HepG2 (cell line): Measurements from ENCODE around the gene LYRM2. TPM values are rescaled to one million over a fixed set of nuclear protein-coding genes. Genes with fewer than 3 reads are reported as not detected.

ENCODE experiments used
- ATAC-seq: fragments of 200-7000 bp; cut with Tn5 transposase; 3 replicates; pipeline ENCODE4 v1.9.1; 2020; ENCODE audit warnings: mild to moderate bottlenecking, moderate library complexity
- BruUV-seq: library from RNA; stranded (reverse); fragments of 400-500 nt; replicated peaks from 2 replicates; lab custom pipeline; 2021; lab: Mats Ljungman, UMichigan
- CTCF ChIA-PET: fragments of 300-600 bp; formaldehyde crosslinking; extraction: SDS; loops from one replicate; lab custom pipeline; 2021; ENCODE audit warnings: low total read pairs, inconsistent platforms, low intra/inter-chr PET ratio; lab: Yijun Ruan, JAX
- POLR2A ChIA-PET: fragments of 350-600 bp; sonication (Branson Sonifier 250); formaldehyde crosslinking; loops from one replicate; lab custom pipeline; 2020; ENCODE audit warnings: antibody characterized with exemption, inconsistent platforms; lab: Yijun Ruan, JAX
- DNase-seq: peaks from one replicate; pipeline ENCODE4 v3.0.0-alpha.2; 2015; ENCODE audit warnings: low spot score
- FAIRE-seq: peaks from 3 replicates; lab custom pipeline; 2011; peaks lifted over from hg19 to GRCh38; lab: Jason Lieb, UNC
- H2AFZ ChIP-seq: one replicate; pipeline ENCODE4 v1.6.1; 2011; ENCODE audit warnings: low read length, inconsistent platforms
- H3K27ac ChIP-seq: fragments of 300-600 bp; 3 replicates; pipeline ENCODE4 v1.8.0; 2011; ENCODE audit warnings: mixed run types, mild to moderate bottlenecking, mixed read lengths, low read length, inconsistent platforms; ENCODE audit not compliant: insufficient read depth; ENCODE audit errors: extremely low read length
- H3K27me3 ChIP-seq, 2 experiments: fragments of 200-600 bp in 1 of 2; 2 replicates in 1 of 2; 3 replicates in 1 of 2; pipeline versions ENCODE4 v1.6.0 to v1.8.0; 2011; ENCODE audit warnings: low read length in 2 of 2, mild to moderate bottlenecking in 2 of 2, moderate library complexity in 2 of 2, inconsistent platforms in 1 of 2; ENCODE audit not compliant: insufficient read depth in 2 of 2, control insufficient read depth in 1 of 2
- H3K36me3 ChIP-seq, 2 experiments: fragments of 200-600 bp in 1 of 2; replicated peaks in 1 of 2; 2 replicates in 1 of 2; 3 replicates in 1 of 2; pipeline versions ENCODE4 v1.5.1 to v1.8.0; 2011; ENCODE audit warnings: low read length in 2 of 2, inconsistent platforms in 1 of 2; ENCODE audit not compliant: insufficient read depth in 2 of 2, control insufficient read depth in 1 of 2
- H3K4me1 ChIP-seq: 2 replicates; pipeline ENCODE4 v1.5.1; 2012; ENCODE audit warnings: low read length, inconsistent platforms; ENCODE audit not compliant: insufficient read depth
- H3K4me2 ChIP-seq: 2 replicates; pipeline ENCODE4 v1.6.0; 2011; ENCODE audit warnings: low read depth, low read length, inconsistent platforms
- H3K4me3 ChIP-seq, 3 experiments: fragments of 200-600 bp in 1 of 3; sonication (generic), shearing (Covaris generic) in 1 of 3; replicated peaks in 1 of 3; 2 replicates each; pipeline ENCODE4 v1.5.1; 2011 to 2016; ENCODE audit warnings: low read length in 3 of 3, inconsistent platforms in 2 of 3, low read depth in 2 of 3, mild to moderate bottlenecking in 2 of 3, control low read depth in 1 of 3, mixed read lengths in 1 of 3; ENCODE audit not compliant: insufficient read depth in 1 of 3
- H3K79me2 ChIP-seq: one replicate; pipeline ENCODE4 v1.6.1; 2011; ENCODE audit warnings: low read length, inconsistent platforms; ENCODE audit not compliant: insufficient read depth
- H3K9ac ChIP-seq: 2 replicates; pipeline ENCODE4 v1.6.0; 2011; ENCODE audit warnings: mild to moderate bottlenecking, low read depth, low read length, inconsistent platforms; ENCODE audit not compliant: insufficient read depth
- H3K9me3 ChIP-seq: 2 replicates; pipeline ENCODE4 v1.5.1; 2012; ENCODE audit warnings: mild to moderate bottlenecking, low read length
- H4K20me1 ChIP-seq: 2 replicates; pipeline ENCODE4 v1.6.0; 2011; ENCODE audit warnings: inconsistent platforms, mild to moderate bottlenecking, low read length, moderate library complexity; ENCODE audit not compliant: insufficient read depth
- BCL6 ChIP-seq: IDR thresholded peaks from 2 replicates; pipeline ENCODE4 v1.6.1; 2016; ENCODE audit warnings: missing genetic modification reagents, missing compliant biosample characterization
- CC2D1A ChIP-seq: sonication (generic); formaldehyde crosslinking; IDR thresholded peaks from 2 replicates; pipeline ENCODE4 v1.8.1; 2023; ENCODE audit warnings: mild to moderate bottlenecking, missing genetic modification reagents
- JUNB ChIP-seq: sonication (generic); formaldehyde crosslinking; IDR thresholded peaks from 2 replicates; pipeline ENCODE4 v1.8.0; 2022; ENCODE audit warnings: missing genetic modification reagents, mild to moderate bottlenecking, borderline replicate concordance
- RAD51 ChIP-seq: fragments of 450-650 bp; IDR thresholded peaks from 2 replicates; pipeline ENCODE4 v1.6.1; 2016; ENCODE audit warnings: borderline replicate concordance
- RBAK ChIP-seq: sonication (generic); formaldehyde crosslinking; IDR thresholded peaks from 2 replicates; pipeline ENCODE4 v1.5.1; 2020; ENCODE audit warnings: mild to moderate bottlenecking, missing genetic modification reagents
- SALL1 ChIP-seq: sonication (generic); formaldehyde crosslinking; IDR thresholded peaks from 2 replicates; pipeline ENCODE4 v1.8.0; 2022; ENCODE audit warnings: mild to moderate bottlenecking, missing genetic modification reagents
- SP1 ChIP-seq, 2 experiments: fragments of 450-650 bp in 1 of 2; sonication (generic) in 1 of 2; formaldehyde crosslinking in 1 of 2; IDR thresholded peaks; 2 replicates each; pipeline versions ENCODE4 v1.4.0 to v1.6.1; 2016 to 2020; ENCODE audit warnings: missing genetic modification reagents in 1 of 2
- SSRP1 ChIP-seq: IDR thresholded peaks from 2 replicates; pipeline ENCODE4 v1.6.1; 2016; ENCODE audit warnings: control low read depth
- ZNF12 ChIP-seq: sonication (generic); formaldehyde crosslinking; IDR thresholded peaks from 2 replicates; pipeline ENCODE4 v1.5.0; 2020; ENCODE audit warnings: missing genetic modification reagents
- ZNF780A ChIP-seq: sonication (generic); formaldehyde crosslinking; IDR thresholded peaks from 2 replicates; pipeline ENCODE4 v1.8.0; 2022; ENCODE audit warnings: mild to moderate bottlenecking, missing genetic modification reagents, moderate library complexity
- WGBS: methylation state at CpG from one replicate; pipeline ENCODE4 v1.1.6; 2017; ENCODE audit warnings: low lambda C conversion rate; 5-methylcytosine and 5-hydroxymethylcytosine counted together
- in situ Hi-C: cut with HindIII; loops from 2 replicates; pipeline ENCODE4 v1.10.0; 2017; ENCODE audit warnings: low pct_unique_long_range_greater_than_20kb; ENCODE audit not compliant: extremely low pct_ligation_motif_present
- intact Hi-C: fragments of 100-400 bp; cut with micrococcal nuclease; formaldehyde crosslinking; loops from one replicate; pipeline ENCODE4 v1.10.0; 2022; ENCODE audit not compliant: unreplicated experiment
- polyA plus RNA-seq, 8 experiments: library from polyadenylated mRNA; depleted of rRNA in 3 of 8; stranded (reverse) in 7 of 8; unstranded in 1 of 8; fragments of >200 nt; fragmentation: Illumina TruSeq in 4 of 8; extraction: Trizol in 4 of 8; gene quantifications; 2 replicates each; pipeline versions ENCODE4 v1.2.1 to v1.2.3, GENCODE V29; 2011 to 2016; ENCODE audit warnings: low read depth in 4 of 8, missing spikeins in 1 of 8, mixed read lengths in 1 of 8; ENCODE audit not compliant: insufficient read depth in 1 of 8
- total RNA-seq, 5 experiments: library from RNA; depleted of rRNA; stranded (reverse); fragments of >200 nt; fragmentation: Illumina TruSeq; extraction: Trizol; gene quantifications; 2 replicates each; pipeline ENCODE4 v1.2.3, GENCODE V29; 2016; ENCODE audit warnings: low read depth in 1 of 5
- TF ChIP-seq, protein P1 (sequence below): sonication (generic); formaldehyde crosslinking; IDR thresholded peaks from 2 replicates; pipeline ENCODE4 v1.4.0; 2020; ENCODE audit warnings: missing genetic modification reagents, mild to moderate bottlenecking, borderline replicate concordance
- TF ChIP-seq, protein P2 (sequence below): sonication (generic); formaldehyde crosslinking; IDR thresholded peaks from 2 replicates; pipeline ENCODE4 v1.4.0; 2020; ENCODE audit warnings: missing genetic modification reagents, low read depth, mild to moderate bottlenecking, borderline replicate concordance
- TF ChIP-seq, protein P3 (sequence below): sonication (generic); formaldehyde crosslinking; IDR thresholded peaks from 2 replicates; pipeline ENCODE4 v1.5.0; 2020; ENCODE audit warnings: mild to moderate bottlenecking, low read depth, missing genetic modification reagents, borderline replicate concordance

The LYRM2 gene
- total and polyA plus RNA-seq, 2 of the 13 experiments (the other 11 are each of a cell fraction or from before 2014, with no cell fraction given): 17.8 to 32.6 TPM

DNA sequence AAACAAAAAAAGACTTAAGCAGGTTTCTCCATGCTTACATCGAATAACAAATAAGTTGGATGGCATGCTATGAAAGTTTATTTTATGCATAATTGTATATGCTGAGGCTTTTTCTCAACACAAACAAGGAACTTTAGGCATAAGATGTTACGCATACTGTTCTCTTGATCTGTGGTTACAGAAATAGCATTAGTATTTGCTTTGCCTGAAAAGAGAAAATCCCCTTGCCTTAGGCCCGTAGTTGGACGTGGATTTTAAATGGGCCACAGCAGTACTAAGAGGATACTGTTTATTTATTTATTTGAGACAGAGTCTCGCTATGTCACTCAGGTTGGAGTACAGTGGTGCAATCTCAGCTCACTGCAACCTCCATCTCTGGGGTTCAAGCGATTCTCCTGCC, 19.0 kb downstream of the LYRM2 start:
- no peak for FAIRE-seq
- no peak overlapping the region for H3K4me3 ChIP-seq
- no peaks in the 10 kb centered on the region for H3K4me1 ChIP-seq
- no peak overlapping the region for H2AFZ ChIP-seq
- no peak for DNase-seq
- H3K79me2 ChIP-seq: no peaks in the 10 kb centered on the region
- no peak for ATAC-seq
- BruUV-seq: no TSS peak
- peaks cover 0 to 6% of the 10 kb centered on the region in 2 experiments; a peak in 1 of 5 replicates for H3K27me3 ChIP-seq
- in situ Hi-C loops: no loop called here
- no peak overlapping the region for H3K9ac ChIP-seq
- H3K27ac ChIP-seq: no peak overlapping the region
- intact Hi-C loops: no loop called here
- WGBS: 16% methylated on average over 5 of the region's 6 CpGs
- H3K9me3 ChIP-seq: no peaks in the 10 kb centered on the region
- ChIA-PET CTCF (no interaction called here), POLR2A (no interaction called here)
- no peak overlapping the region for H3K4me2 ChIP-seq
- no peak for TF ChIP-seq RAD51
- TF ChIP-seq BCL6 (CRISPR knock-in tag): peak; percentile 65
- TF ChIP-seq, all 625 proteins: peak for 1
- H3K36me3 ChIP-seq: no peaks in the 10 kb centered on the region
- H4K20me1 ChIP-seq: no peaks in the 10 kb centered on the region

DNA sequence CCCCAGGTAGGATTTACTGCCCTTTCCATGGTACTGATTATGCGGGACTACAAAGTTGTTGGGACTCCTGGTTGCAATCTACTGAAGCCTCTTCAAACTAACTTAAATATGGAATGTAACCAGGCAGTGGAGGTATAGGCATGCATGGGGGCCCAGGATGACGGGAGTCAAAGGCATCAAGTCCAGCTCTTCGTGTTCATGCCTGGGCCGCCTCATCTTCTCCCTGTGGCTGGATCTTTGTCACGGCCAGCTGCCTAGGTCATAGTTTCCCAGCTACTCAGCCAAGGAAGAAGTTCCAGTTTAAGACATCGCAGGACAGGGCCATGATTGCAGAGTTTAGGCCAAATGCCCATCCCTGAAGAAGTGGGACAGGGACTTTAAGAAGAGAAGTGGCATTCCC, 20.5 kb downstream of the LYRM2 start:
- CTCF ChIA-PET: no interaction called here
- 37% methylated on average over 6 of the region's 6 CpGs for WGBS
- no peak for FAIRE-seq
- POLR2A ChIA-PET: no interaction called here
- BruUV-seq: no TSS peak
- Histone ChIP-seq H3K9me3 (no peaks in the 10 kb centered on the region), H3K27ac (no peak overlapping the region), H4K20me1 (no peaks in the 10 kb centered on the region), H3K4me1 (no peaks in the 10 kb centered on the region), H3K79me2 (no peaks in the 10 kb centered on the region), H3K4me3 (no peak overlapping the region), H3K4me2 (no peak overlapping the region), H3K36me3 (no peaks in the 10 kb centered on the region), H2AFZ (no peak overlapping the region), H3K9ac (no peak overlapping the region), H3K27me3 (peaks cover 0 to 6% of the 10 kb centered on the region in 2 experiments; a peak in 1 of 5 replicates)
- DNase-seq: no peak
- ATAC-seq: no peak
- in situ Hi-C loops (no loop called here), intact Hi-C loops (no loop called here)
- TF ChIP-seq JUNB (CRISPR knock-in tag) (no peak), CC2D1A (CRISPR knock-in tag) (no peak), SSRP1 (no peak), RBAK (no peak), ZNF12 (CRISPR knock-in tag) (no peak), SP1 (IDR thresholded peaks at IDR 0.05) (no peak), SP1 (CRISPR knock-in tag; IDR thresholded peaks at IDR 0.05) (no peak), ZNF780A (CRISPR knock-in tag) (no peak), SALL1 (no peak)
- TF ChIP-seq, protein P1, sequence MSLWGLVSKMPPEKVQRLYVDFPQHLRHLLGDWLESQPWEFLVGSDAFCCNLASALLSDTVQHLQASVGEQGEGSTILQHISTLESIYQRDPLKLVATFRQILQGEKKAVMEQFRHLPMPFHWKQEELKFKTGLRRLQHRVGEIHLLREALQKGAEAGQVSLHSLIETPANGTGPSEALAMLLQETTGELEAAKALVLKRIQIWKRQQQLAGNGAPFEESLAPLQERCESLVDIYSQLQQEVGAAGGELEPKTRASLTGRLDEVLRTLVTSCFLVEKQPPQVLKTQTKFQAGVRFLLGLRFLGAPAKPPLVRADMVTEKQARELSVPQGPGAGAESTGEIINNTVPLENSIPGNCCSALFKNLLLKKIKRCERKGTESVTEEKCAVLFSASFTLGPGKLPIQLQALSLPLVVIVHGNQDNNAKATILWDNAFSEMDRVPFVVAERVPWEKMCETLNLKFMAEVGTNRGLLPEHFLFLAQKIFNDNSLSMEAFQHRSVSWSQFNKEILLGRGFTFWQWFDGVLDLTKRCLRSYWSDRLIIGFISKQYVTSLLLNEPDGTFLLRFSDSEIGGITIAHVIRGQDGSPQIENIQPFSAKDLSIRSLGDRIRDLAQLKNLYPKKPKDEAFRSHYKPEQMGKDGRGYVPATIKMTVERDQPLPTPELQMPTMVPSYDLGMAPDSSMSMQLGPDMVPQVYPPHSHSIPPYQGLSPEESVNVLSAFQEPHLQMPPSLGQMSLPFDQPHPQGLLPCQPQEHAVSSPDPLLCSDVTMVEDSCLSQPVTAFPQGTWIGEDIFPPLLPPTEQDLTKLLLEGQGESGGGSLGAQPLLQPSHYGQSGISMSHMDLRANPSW (CRISPR knock-in tag): no peak
- TF ChIP-seq, protein P2, sequence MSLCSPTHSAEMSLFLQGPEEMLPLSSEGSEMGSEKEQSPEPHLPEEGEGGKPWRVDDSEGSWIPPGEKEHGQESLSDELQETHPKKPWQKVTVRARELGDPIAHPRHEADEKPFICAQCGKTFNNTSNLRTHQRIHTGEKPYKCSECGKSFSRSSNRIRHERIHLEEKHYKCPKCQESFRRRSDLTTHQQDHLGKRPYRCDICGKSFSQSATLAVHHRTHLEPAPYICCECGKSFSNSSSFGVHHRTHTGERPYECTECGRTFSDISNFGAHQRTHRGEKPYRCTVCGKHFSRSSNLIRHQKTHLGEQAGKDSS: no peak
- TF ChIP-seq, protein P3, sequence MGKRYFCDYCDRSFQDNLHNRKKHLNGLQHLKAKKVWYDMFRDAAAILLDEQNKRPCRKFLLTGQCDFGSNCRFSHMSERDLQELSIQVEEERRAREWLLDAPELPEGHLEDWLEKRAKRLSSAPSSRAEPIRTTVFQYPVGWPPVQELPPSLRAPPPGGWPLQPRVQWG (CRISPR knock-in tag): no peak
